DOHH2 (cell line): ENCODE measurements around the gene BICC1.

Experiments used
- CTCF ChIP-seq: fragments of 200-600 bp; sonication (generic); IDR thresholded peaks from one replicate; pipeline ENCODE4 v1.5.1; 2014; ENCODE audit warnings: antibody characterized with exemption, mild to moderate bottlenecking, low read depth, low read length; ENCODE audit not compliant: poor library complexity, severe bottlenecking
- EZH2phosphoT487 ChIP-seq: fragments of 200-600 bp; sonication (generic); IDR thresholded peaks from 2 replicates; pipeline ENCODE4 v1.6.1; 2017; ENCODE audit warnings: borderline replicate concordance, mild to moderate bottlenecking, antibody characterized with exemption, low read length, moderate library complexity, mixed read lengths

- TF ChIP-seq CTCF, result no peak
- no peak for TF ChIP-seq EZH2phosphoT487
These were observed 222.0 kb downstream of the BICC1 start for GRCh38 chr10:58734664-58735063.
